HepG2 (cell line): ENCODE data around the gene SCO1. TPM values are rescaled to one million over a fixed set of nuclear protein-coding genes. Genes with fewer than 3 reads are reported as not detected.

Experiments
- CERS6 ChIP-seq: sonication (generic); formaldehyde crosslinking; IDR thresholded peaks from 2 replicates; pipeline ENCODE4 v1.5.0; 2020; ENCODE audit warnings: missing genetic modification reagents
- KAT2B ChIP-seq: fragments of 150-350 bp; IDR thresholded peaks from 2 replicates; pipeline ENCODE4 v1.6.1; 2014; ENCODE audit warnings: low read depth, low read length, borderline replicate concordance
- MAFF ChIP-seq: IDR thresholded peaks from 2 replicates; pipeline ENCODE4 v1.6.1; 2011; ENCODE audit warnings: low read depth, low read length, improper control_type of control experiment
- SMC3 ChIP-seq: IDR thresholded peaks from 2 replicates; pipeline ENCODE4 v1.6.1; 2011; ENCODE audit warnings: low read length, improper control_type of control experiment
- TOPORS ChIP-seq: sonication (generic); formaldehyde crosslinking; IDR thresholded peaks from 2 replicates; pipeline ENCODE4 v1.8.0; 2023; ENCODE audit warnings: mild to moderate bottlenecking, missing genetic modification reagents
- ZNF256 ChIP-seq: sonication (generic); formaldehyde crosslinking; conservative IDR thresholded peaks from 2 replicates; pipeline ENCODE4 v1.4.0; 2020; ENCODE audit warnings: missing genetic modification reagents
- ZNF83 ChIP-seq: sonication (generic); formaldehyde crosslinking; IDR thresholded peaks from 2 replicates; pipeline ENCODE4 v1.4.0; 2020; ENCODE audit warnings: missing genetic modification reagents, mild to moderate bottlenecking, borderline replicate concordance
- polyA plus RNA-seq, 8 experiments: library from polyadenylated mRNA; depleted of rRNA in 3 of 8; stranded (reverse) in 7 of 8; unstranded in 1 of 8; fragments of >200 nt; fragmentation: Illumina TruSeq in 4 of 8; extraction: Trizol in 4 of 8; gene quantifications; 2 replicates each; pipeline versions ENCODE4 v1.2.1 to v1.2.3, GENCODE V29; 2011 to 2016; ENCODE audit warnings: low read depth in 4 of 8, missing spikeins in 1 of 8, mixed read lengths in 1 of 8; ENCODE audit not compliant: insufficient read depth in 1 of 8
- total RNA-seq, 5 experiments: library from RNA; depleted of rRNA; stranded (reverse); fragments of >200 nt; fragmentation: Illumina TruSeq; extraction: Trizol; gene quantifications; 2 replicates each; pipeline ENCODE4 v1.2.3, GENCODE V29; 2016; ENCODE audit warnings: low read depth in 1 of 5
- TF ChIP-seq, protein P1 (sequence below): sonication (generic); formaldehyde crosslinking; IDR thresholded peaks from 2 replicates; pipeline ENCODE4 v1.5.1; 2020; ENCODE audit warnings: mild to moderate bottlenecking, missing genetic modification reagents, borderline replicate concordance
- TF ChIP-seq, protein P2 (sequence below): sonication (generic); formaldehyde crosslinking; IDR thresholded peaks from 2 replicates; pipeline ENCODE4 v1.9.0; 2022; ENCODE audit warnings: missing genetic modification reagents, mild to moderate bottlenecking, borderline replicate concordance
- TF ChIP-seq, protein P3 (sequence below), 2 experiments: sonication (generic) in 1 of 2; formaldehyde crosslinking in 1 of 2; IDR thresholded peaks; 2 replicates each; pipeline versions ENCODE4 v1.6.1 to v1.9.0; 2014 to 2022; ENCODE audit warnings: antibody characterized with exemption in 1 of 2, borderline replicate concordance in 1 of 2, inconsistent platforms in 1 of 2, low read depth in 1 of 2, missing genetic modification reagents in 1 of 2
- TF ChIP-seq, protein P4 (sequence below), 2 experiments: IDR thresholded peaks; 2 replicates each; pipeline ENCODE4 v1.6.1; 2011 to 2012; ENCODE audit warnings: low read length in 2 of 2, borderline replicate concordance in 1 of 2, low read depth in 1 of 2, mild to moderate bottlenecking in 1 of 2, moderate library complexity in 1 of 2
- TF ChIP-seq, protein P5 (sequence below): sonication (generic); formaldehyde crosslinking; IDR thresholded peaks from 2 replicates; pipeline ENCODE4 v1.8.1; 2022; ENCODE audit warnings: mild to moderate bottlenecking, missing genetic modification reagents

SCO1 gene
- total and polyA plus RNA-seq, 2 of the 13 experiments (the other 11 are each of a cell fraction or from before 2014, with no cell fraction given), result 11.4 to 50.3 TPM

GRCh38 chr17:10725262-10725661 lies 27.9 kb upstream of the SCO1 start (continued):
- TF ChIP-seq, protein P1, sequence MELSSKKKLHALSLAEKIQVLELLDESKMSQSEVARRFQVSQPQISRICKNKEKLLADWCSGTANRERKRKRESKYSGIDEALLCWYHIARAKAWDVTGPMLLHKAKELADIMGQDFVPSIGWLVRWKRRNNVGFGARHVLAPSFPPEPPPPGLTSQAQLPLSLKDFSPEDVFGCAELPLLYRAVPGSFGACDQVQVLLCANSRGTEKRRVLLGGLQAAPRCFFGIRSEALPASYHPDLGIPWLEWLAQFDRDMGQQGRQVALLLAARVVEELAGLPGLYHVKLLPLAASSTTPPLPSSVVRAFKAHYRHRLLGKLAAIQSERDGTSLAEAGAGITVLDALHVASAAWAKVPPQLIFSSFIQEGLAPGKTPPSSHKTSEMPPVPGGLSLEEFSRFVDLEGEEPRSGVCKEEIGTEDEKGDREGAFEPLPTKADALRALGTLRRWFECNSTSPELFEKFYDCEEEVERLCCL (CRISPR knock-in tag), result no peak
- TF ChIP-seq, protein P2, sequence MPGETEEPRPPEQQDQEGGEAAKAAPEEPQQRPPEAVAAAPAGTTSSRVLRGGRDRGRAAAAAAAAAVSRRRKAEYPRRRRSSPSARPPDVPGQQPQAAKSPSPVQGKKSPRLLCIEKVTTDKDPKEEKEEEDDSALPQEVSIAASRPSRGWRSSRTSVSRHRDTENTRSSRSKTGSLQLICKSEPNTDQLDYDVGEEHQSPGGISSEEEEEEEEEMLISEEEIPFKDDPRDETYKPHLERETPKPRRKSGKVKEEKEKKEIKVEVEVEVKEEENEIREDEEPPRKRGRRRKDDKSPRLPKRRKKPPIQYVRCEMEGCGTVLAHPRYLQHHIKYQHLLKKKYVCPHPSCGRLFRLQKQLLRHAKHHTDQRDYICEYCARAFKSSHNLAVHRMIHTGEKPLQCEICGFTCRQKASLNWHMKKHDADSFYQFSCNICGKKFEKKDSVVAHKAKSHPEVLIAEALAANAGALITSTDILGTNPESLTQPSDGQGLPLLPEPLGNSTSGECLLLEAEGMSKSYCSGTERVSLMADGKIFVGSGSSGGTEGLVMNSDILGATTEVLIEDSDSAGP (CRISPR knock-in tag), result no peak
- TF ChIP-seq CERS6 (no peak), TOPORS (CRISPR knock-in tag) (0 out of 2 replicates have a peak, but pooled peaks have one; percentile 62), MAFF (no peak), SMC3 (no peak), ZNF256 (CRISPR knock-in tag) (no peak), KAT2B (no peak; the same call in 1 of the 2 replicates), ZNF83 (no peak)
- TF ChIP-seq, protein P3, sequence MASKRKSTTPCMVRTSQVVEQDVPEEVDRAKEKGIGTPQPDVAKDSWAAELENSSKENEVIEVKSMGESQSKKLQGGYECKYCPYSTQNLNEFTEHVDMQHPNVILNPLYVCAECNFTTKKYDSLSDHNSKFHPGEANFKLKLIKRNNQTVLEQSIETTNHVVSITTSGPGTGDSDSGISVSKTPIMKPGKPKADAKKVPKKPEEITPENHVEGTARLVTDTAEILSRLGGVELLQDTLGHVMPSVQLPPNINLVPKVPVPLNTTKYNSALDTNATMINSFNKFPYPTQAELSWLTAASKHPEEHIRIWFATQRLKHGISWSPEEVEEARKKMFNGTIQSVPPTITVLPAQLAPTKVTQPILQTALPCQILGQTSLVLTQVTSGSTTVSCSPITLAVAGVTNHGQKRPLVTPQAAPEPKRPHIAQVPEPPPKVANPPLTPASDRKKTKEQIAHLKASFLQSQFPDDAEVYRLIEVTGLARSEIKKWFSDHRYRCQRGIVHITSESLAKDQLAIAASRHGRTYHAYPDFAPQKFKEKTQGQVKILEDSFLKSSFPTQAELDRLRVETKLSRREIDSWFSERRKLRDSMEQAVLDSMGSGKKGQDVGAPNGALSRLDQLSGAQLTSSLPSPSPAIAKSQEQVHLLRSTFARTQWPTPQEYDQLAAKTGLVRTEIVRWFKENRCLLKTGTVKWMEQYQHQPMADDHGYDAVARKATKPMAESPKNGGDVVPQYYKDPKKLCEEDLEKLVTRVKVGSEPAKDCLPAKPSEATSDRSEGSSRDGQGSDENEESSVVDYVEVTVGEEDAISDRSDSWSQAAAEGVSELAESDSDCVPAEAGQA (IDR thresholded peaks at IDR 0.05; ENCODE audit: low read depth), result no peak
- TF ChIP-seq, protein P3 (CRISPR knock-in tag; IDR thresholded peaks at IDR 0.05; ENCODE audit: borderline replicate concordance), result no peak
- TF ChIP-seq, protein P4, sequence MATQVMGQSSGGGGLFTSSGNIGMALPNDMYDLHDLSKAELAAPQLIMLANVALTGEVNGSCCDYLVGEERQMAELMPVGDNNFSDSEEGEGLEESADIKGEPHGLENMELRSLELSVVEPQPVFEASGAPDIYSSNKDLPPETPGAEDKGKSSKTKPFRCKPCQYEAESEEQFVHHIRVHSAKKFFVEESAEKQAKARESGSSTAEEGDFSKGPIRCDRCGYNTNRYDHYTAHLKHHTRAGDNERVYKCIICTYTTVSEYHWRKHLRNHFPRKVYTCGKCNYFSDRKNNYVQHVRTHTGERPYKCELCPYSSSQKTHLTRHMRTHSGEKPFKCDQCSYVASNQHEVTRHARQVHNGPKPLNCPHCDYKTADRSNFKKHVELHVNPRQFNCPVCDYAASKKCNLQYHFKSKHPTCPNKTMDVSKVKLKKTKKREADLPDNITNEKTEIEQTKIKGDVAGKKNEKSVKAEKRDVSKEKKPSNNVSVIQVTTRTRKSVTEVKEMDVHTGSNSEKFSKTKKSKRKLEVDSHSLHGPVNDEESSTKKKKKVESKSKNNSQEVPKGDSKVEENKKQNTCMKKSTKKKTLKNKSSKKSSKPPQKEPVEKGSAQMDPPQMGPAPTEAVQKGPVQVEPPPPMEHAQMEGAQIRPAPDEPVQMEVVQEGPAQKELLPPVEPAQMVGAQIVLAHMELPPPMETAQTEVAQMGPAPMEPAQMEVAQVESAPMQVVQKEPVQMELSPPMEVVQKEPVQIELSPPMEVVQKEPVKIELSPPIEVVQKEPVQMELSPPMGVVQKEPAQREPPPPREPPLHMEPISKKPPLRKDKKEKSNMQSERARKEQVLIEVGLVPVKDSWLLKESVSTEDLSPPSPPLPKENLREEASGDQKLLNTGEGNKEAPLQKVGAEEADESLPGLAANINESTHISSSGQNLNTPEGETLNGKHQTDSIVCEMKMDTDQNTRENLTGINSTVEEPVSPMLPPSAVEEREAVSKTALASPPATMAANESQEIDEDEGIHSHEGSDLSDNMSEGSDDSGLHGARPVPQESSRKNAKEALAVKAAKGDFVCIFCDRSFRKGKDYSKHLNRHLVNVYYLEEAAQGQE (IDR thresholded peaks at IDR 0.05; ENCODE audit: borderline replicate concordance in 1 of 2, low read depth in 1 of 2, low read length in 2 of 2), result no peak
- TF ChIP-seq, protein P5, sequence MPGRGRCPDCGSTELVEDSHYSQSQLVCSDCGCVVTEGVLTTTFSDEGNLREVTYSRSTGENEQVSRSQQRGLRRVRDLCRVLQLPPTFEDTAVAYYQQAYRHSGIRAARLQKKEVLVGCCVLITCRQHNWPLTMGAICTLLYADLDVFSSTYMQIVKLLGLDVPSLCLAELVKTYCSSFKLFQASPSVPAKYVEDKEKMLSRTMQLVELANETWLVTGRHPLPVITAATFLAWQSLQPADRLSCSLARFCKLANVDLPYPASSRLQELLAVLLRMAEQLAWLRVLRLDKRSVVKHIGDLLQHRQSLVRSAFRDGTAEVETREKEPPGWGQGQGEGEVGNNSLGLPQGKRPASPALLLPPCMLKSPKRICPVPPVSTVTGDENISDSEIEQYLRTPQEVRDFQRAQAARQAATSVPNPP (CRISPR knock-in tag), result no peak
